Right forelimb (tissue), 1 donor: ENCODE measurements around the gene RPS19.

Experiments used
- DNase-seq: peaks from one replicate; pipeline ENCODE4 v3.0.0-alpha.2; 2018

Gene RPS19

GRCh38 chr19:41915776-41916414 lies 55.8 kb downstream of the RPS19 start:
- no peak for DNase-seq

- no peak for DNase-seq
Observed at GRCh38 chr19:41917676-41918075, 57.6 kb downstream of the RPS19 start.

GRCh38 chr19:41918095-41918494 lies 58.0 kb downstream of the RPS19 start:
- no peak for DNase-seq

- DNase-seq = no peak
Observed at GRCh38 chr19:41918653-41919244, 58.7 kb downstream of the RPS19 start.

- DNase-seq = no peak
Observed at GRCh38 chr19:41919948-41920712, 60.1 kb downstream of the RPS19 start.

- no peak for DNase-seq
Observed at GRCh38 chr19:41920882-41921576, 61.0 kb downstream of the RPS19 start.

- no peak for DNase-seq
Observed at GRCh38 chr19:41921577-41922576, 61.8 kb downstream of the RPS19 start.
